Upper lobe of left lung (tissue), 6 donors: ENCODE measurements around the gene P2RX1. TPM values are rescaled to one million over a fixed set of nuclear protein-coding genes. Genes with fewer than 3 reads are reported as not detected.

Experiments
- ATAC-seq, 2 donors: fragments of 200-7000 bp; cut with Tn5 transposase; one replicate each; pipeline ENCODE4 v1.9.1; 2022; ENCODE audit warnings: mild to moderate bottlenecking in 2 of 2, moderate library complexity in 2 of 2; ENCODE audit not compliant: low FRiP score in 2 of 2
- DNase-seq, 2 donors: peaks; one replicate each; pipeline ENCODE4 v3.0.0-alpha.2; 2019 to 2020
- H3K27ac ChIP-seq, 4 donors: fragments of 200-600 bp; sonication (generic); one replicate each; pipeline ENCODE4 v1.5.1; 2016 to 2019
- H3K27me3 ChIP-seq, 4 donors: fragments of 200-600 bp; sonication (generic); one replicate each; pipeline ENCODE4 v1.5.1; 2017 to 2019
- H3K36me3 ChIP-seq, 4 donors: fragments of 200-600 bp; sonication (generic); one replicate each; pipeline ENCODE4 v1.5.1; 2016 to 2019
- H3K4me1 ChIP-seq, 4 donors: fragments of 200-600 bp; sonication (generic); one replicate each; pipeline ENCODE4 v1.5.1; 2018 to 2019
- H3K4me3 ChIP-seq, 4 donors: fragments of 200-600 bp; sonication (generic); one replicate each; pipeline ENCODE4 v1.5.1; 2017 to 2019; ENCODE audit warnings: mild to moderate bottlenecking in 2 of 4, moderate library complexity in 1 of 4
- H3K9me3 ChIP-seq, 4 donors: fragments of 200-600 bp; sonication (generic); one replicate each; pipeline ENCODE4 v1.5.1; 2018 to 2019
- CTCF ChIP-seq, 6 experiments: fragments of 450-650 bp in 4 of 6; fragments of 200-600 bp in 2 of 6; sonication (generic) in 2 of 6; IDR thresholded peaks; one replicate each; pipeline ENCODE4 v1.5.1; 2016 to 2019; ENCODE audit warnings: antibody characterized with exemption in 6 of 6
- EP300 ChIP-seq, 4 donors: sonication (generic); formaldehyde crosslinking; IDR thresholded peaks; one replicate each; pipeline ENCODE4 v1.5.1; 2017; ENCODE audit warnings: antibody characterized with exemption in 4 of 4, control low read depth in 2 of 4
- POLR2A ChIP-seq, 4 donors: fragments of 450-650 bp; IDR thresholded peaks; one replicate each; pipeline ENCODE4 v1.5.1; 2016 to 2017; ENCODE audit warnings: antibody characterized with exemption in 4 of 4, mild to moderate bottlenecking in 2 of 4
- POLR2AphosphoS5 ChIP-seq, 2 donors: sonication (generic); formaldehyde crosslinking; IDR thresholded peaks; one replicate each; pipeline ENCODE4 v1.5.1; 2017; ENCODE audit warnings: antibody characterized with exemption in 2 of 2
- WGBS, 2 donors: methylation state at CpG; one replicate each; pipeline ENCODE4 v1.1.5; 2017 to 2018; 5-methylcytosine and 5-hydroxymethylcytosine counted together
- total RNA-seq, 6 donors: library from RNA; depleted of rRNA in 4 of 6; stranded (reverse); fragments of >200 nt in 4 of 6; gene quantifications; one replicate each; pipeline versions ENCODE4 v1.1.0 to v1.2.1, GENCODE V29; 2016 to 2021
- donor health status: DM: no; HTN: no; CAD: no; lungs with moderate emphysema.
- donor health status: DM: no; HTN: yes; CAD: no; lungs with severe emphysema.

Gene P2RX1
- total RNA-seq, 6 donors from 2014 or later = 3.7 to 29.9 (median 9.4) TPM

GRCh38 chr17:3921006-3921405 lies 4.7 kb upstream of the P2RX1 start:
- Histone ChIP-seq H3K27me3 (no peaks in the 10 kb centered on the region), H3K9me3 (no peaks in the 10 kb centered on the region), H3K4me3 (no peak overlapping the region), H3K4me1 (peaks cover 15 to 21% (median 18%) of the 10 kb centered on the region in 4 donors), H3K36me3 (peaks cover 0 to 12% (median 4%) of the 10 kb centered on the region in 4 donors), H3K27ac (no peak overlapping the region)
- no peak for TF ChIP-seq POLR2AphosphoS5 (IDR thresholded peaks at IDR 0.05)
- TF ChIP-seq CTCF (IDR thresholded peaks at IDR 0.05) = no peak
- TF ChIP-seq EP300 (IDR thresholded peaks at IDR 0.05) = no peak
- no peak for TF ChIP-seq POLR2A (IDR thresholded peaks at IDR 0.05)
- WGBS, 2 donors = 80 to 87% methylated on average over 16 of the region's 16 CpGs
- DNase-seq (no peak), ATAC-seq (no peak)

- DNase-seq = no peak
Observed at GRCh38 chr17:3919123-3919624, 2.9 kb upstream of the P2RX1 start.

GRCh38 chr17:3918372-3919122 lies 2.3 kb upstream of the P2RX1 start:
- no peak for TF ChIP-seq POLR2AphosphoS5 (IDR thresholded peaks at IDR 0.05)
- no peak for TF ChIP-seq CTCF (IDR thresholded peaks at IDR 0.05)
- no peak for TF ChIP-seq POLR2A (IDR thresholded peaks at IDR 0.05)
- TF ChIP-seq EP300 (IDR thresholded peaks at IDR 0.05) = no peak

More at GRCh38 chr17:3919123-3919624, 2.9 kb upstream of the P2RX1 start:
- H3K27me3 ChIP-seq = no peaks in the 10 kb centered on the region
- H3K9me3 ChIP-seq = no peaks in the 10 kb centered on the region
- TF ChIP-seq EP300 (IDR thresholded peaks at IDR 0.05) (no peak), POLR2AphosphoS5 (IDR thresholded peaks at IDR 0.05) (no peak), CTCF (IDR thresholded peaks at IDR 0.05) (no peak), POLR2A (IDR thresholded peaks at IDR 0.05) (no peak)
- WGBS, 2 donors = 68 to 87% methylated on average over 11 of the region's 22 CpGs
- peak overlapping the region in 2 of 4 donors; percentile 5 to 89 for H3K27ac ChIP-seq
- ATAC-seq = no peak
- H3K36me3 ChIP-seq = peaks cover 0 to under 1% (median 0%) of the 10 kb centered on the region in 4 donors
- peaks cover 19 to 23% (median 21%) of the 10 kb centered on the region in 4 donors for H3K4me1 ChIP-seq
- no peak overlapping the region for H3K4me3 ChIP-seq

GRCh38 chr17:3917391-3917931 lies 1.2 kb upstream of the P2RX1 start:
- H3K27ac ChIP-seq = peak overlapping the region; percentile 50 to 89 (median 80)
- DNase-seq = peak; percentile 70 to 83
- no peaks in the 10 kb centered on the region for H3K9me3 ChIP-seq
- H3K27me3 ChIP-seq = no peaks in the 10 kb centered on the region
- TF ChIP-seq POLR2A (IDR thresholded peaks at IDR 0.05) (no peak), POLR2AphosphoS5 (IDR thresholded peaks at IDR 0.05) (peak; percentile 7 to 31), EP300 (IDR thresholded peaks at IDR 0.05) (no peak), CTCF (IDR thresholded peaks at IDR 0.05) (no peak)
- peaks cover 26 to 34% (median 29%) of the 10 kb centered on the region in 4 donors for H3K4me1 ChIP-seq
- no peaks in the 10 kb centered on the region for H3K36me3 ChIP-seq
- H3K4me3 ChIP-seq = no peak overlapping the region
- ATAC-seq = no peak
- 0 to 11% methylated on average over 1 to 8 of the region's 11 CpGs for WGBS, 2 donors

More at GRCh38 chr17:3918372-3919122, 2.3 kb upstream of the P2RX1 start:
- 58 to 76% methylated on average over 3 to 8 of the region's 8 CpGs for WGBS, 2 donors
- H3K4me1 ChIP-seq = peaks cover 25 to 29% (median 27%) of the 10 kb centered on the region in 4 donors
- no peaks in the 10 kb centered on the region for H3K27me3 ChIP-seq
- no peaks in the 10 kb centered on the region for H3K36me3 ChIP-seq
- H3K27ac ChIP-seq = peak overlapping the region in 2 of 4 donors; percentile 5 to 89
- no peaks in the 10 kb centered on the region for H3K9me3 ChIP-seq
- no peak for DNase-seq
- H3K4me3 ChIP-seq = no peak overlapping the region
- no peak for ATAC-seq
